Effector memory CD4-positive, alpha-beta T cell (primary cell): ENCODE measurements around the gene SLC22A1.
"Not testable (repeated sequence)": the region's sequence is repeated elsewhere in the genome, so short reads cannot be mapped to it uniquely, and the experiment has no call there.

ENCODE experiments used
- DNase-seq, 3 donors: peaks; one replicate each; pipeline ENCODE4 v3.0.0-alpha.2; 2020
- H3K27ac ChIP-seq: 2 replicates; pipeline ENCODE4 v1.7.0; 2013; ENCODE audit warnings: mild to moderate bottlenecking, low read length, moderate library complexity; ENCODE audit not compliant: insufficient read depth, poor library complexity, severe bottlenecking
- H3K27me3 ChIP-seq: replicated peaks from 2 replicates; pipeline ENCODE4 v1.7.0; 2013; ENCODE audit warnings: mild to moderate bottlenecking, low read length; ENCODE audit not compliant: insufficient read depth, control insufficient read depth, poor library complexity, severe bottlenecking
- H3K36me3 ChIP-seq: 2 replicates; pipeline ENCODE4 v1.7.0; 2013; ENCODE audit warnings: mild to moderate bottlenecking, low read length, moderate library complexity; ENCODE audit not compliant: control insufficient read depth, insufficient read depth
- H3K4me1 ChIP-seq: 2 replicates; pipeline ENCODE4 v1.7.0; 2013; ENCODE audit warnings: low read length, mild to moderate bottlenecking; ENCODE audit not compliant: control insufficient read depth, insufficient read depth, poor library complexity, severe bottlenecking
- H3K4me3 ChIP-seq: 2 replicates; pipeline ENCODE4 v1.7.0; 2013; ENCODE audit warnings: low read length, low read depth, mild to moderate bottlenecking; ENCODE audit not compliant: insufficient read depth, poor library complexity, severe bottlenecking
- H3K9me3 ChIP-seq: 2 replicates; pipeline ENCODE4 v1.7.0; 2013; ENCODE audit warnings: mild to moderate bottlenecking, low read length, moderate library complexity; ENCODE audit not compliant: control insufficient read depth

The SLC22A1 gene

GRCh38 chr6:160084198-160084776, 37.3 kb upstream of the SLC22A1 start:
- H3K4me3 ChIP-seq: no peak overlapping the region
- H3K36me3 ChIP-seq: peaks cover 70% of the 10 kb centered on the region
- H3K27me3 ChIP-seq: no peaks in the 10 kb centered on the region
- no peaks in the 10 kb centered on the region for H3K4me1 ChIP-seq
- DNase-seq: no peak
- no peaks in the 10 kb centered on the region for H3K9me3 ChIP-seq
- H3K27ac ChIP-seq: no peak overlapping the region

GRCh38 chr6:160085226-160085625, 36.4 kb upstream of the SLC22A1 start:
- DNase-seq: no peak
- no peaks in the 10 kb centered on the region for H3K4me1 ChIP-seq
- peaks cover 70% of the 10 kb centered on the region for H3K36me3 ChIP-seq
- no peaks in the 10 kb centered on the region for H3K27me3 ChIP-seq
- H3K9me3 ChIP-seq: no peaks in the 10 kb centered on the region
- no peak overlapping the region for H3K4me3 ChIP-seq
- H3K27ac ChIP-seq: no peak overlapping the region

- no peak overlapping the region for H3K4me3 ChIP-seq
- H3K36me3 ChIP-seq: peaks cover 72% of the 10 kb centered on the region
- no peaks in the 10 kb centered on the region for H3K9me3 ChIP-seq
- no peak for DNase-seq
- no peaks in the 10 kb centered on the region for H3K27me3 ChIP-seq
- no peak overlapping the region for H3K27ac ChIP-seq
- H3K4me1 ChIP-seq: no peaks in the 10 kb centered on the region
Observed at GRCh38 chr6:160085713-160086505, 35.7 kb upstream of the SLC22A1 start.

- Histone ChIP-seq H3K36me3 (peaks cover 77% of the 10 kb centered on the region), H3K4me1 (no peaks in the 10 kb centered on the region)
- DNase-seq: no peak
Observed at GRCh38 chr6:160086754-160087153, 34.9 kb upstream of the SLC22A1 start.

GRCh38 chr6:160088069-160088783, 33.4 kb upstream of the SLC22A1 start:
- H3K27me3 ChIP-seq: no peaks in the 10 kb centered on the region
- no peaks in the 10 kb centered on the region for H3K4me1 ChIP-seq
- no peak for DNase-seq
- no peaks in the 10 kb centered on the region for H3K9me3 ChIP-seq
- peaks cover 87% of the 10 kb centered on the region for H3K36me3 ChIP-seq
- H3K27ac ChIP-seq: no peak overlapping the region
- H3K4me3 ChIP-seq: no peak overlapping the region

More at GRCh38 chr6:160086754-160087153, 34.9 kb upstream of the SLC22A1 start:
- Histone ChIP-seq H3K27me3 (no peaks in the 10 kb centered on the region), H3K9me3 (no peaks in the 10 kb centered on the region), H3K4me3 (no peak overlapping the region), H3K27ac (no peak overlapping the region)

- H3K27ac ChIP-seq: no peak overlapping the region
- H3K4me1 ChIP-seq: no peaks in the 10 kb centered on the region
- no peaks in the 10 kb centered on the region for H3K27me3 ChIP-seq
- no peaks in the 10 kb centered on the region for H3K9me3 ChIP-seq
- no peak overlapping the region for H3K4me3 ChIP-seq
- H3K36me3 ChIP-seq: peaks cover 91% of the 10 kb centered on the region
- no peak for DNase-seq
Observed at GRCh38 chr6:160088784-160089533, 32.7 kb upstream of the SLC22A1 start.

GRCh38 chr6:160089534-160089897, 32.1 kb upstream of the SLC22A1 start:
- Histone ChIP-seq H3K9me3 (no peaks in the 10 kb centered on the region), H3K36me3 (peaks cover 89% of the 10 kb centered on the region), H3K27me3 (no peaks in the 10 kb centered on the region), H3K27ac (no peak overlapping the region), H3K4me1 (no peaks in the 10 kb centered on the region), H3K4me3 (no peak overlapping the region)
- no peak for DNase-seq

GRCh38 chr6:160090442-160091239, 31.0 kb upstream of the SLC22A1 start:
- not testable (repeated sequence) for DNase-seq, H3K9me3 ChIP-seq, H3K4me3 ChIP-seq, H3K27me3 ChIP-seq, H3K27ac ChIP-seq, H3K4me1 ChIP-seq
- peaks cover 84% of the 10 kb centered on the region for H3K36me3 ChIP-seq

GRCh38 chr6:160092176-160092575, 29.4 kb upstream of the SLC22A1 start:
- H3K4me1 ChIP-seq, H3K27ac ChIP-seq, H3K4me3 ChIP-seq, DNase-seq, H3K9me3 ChIP-seq, H3K27me3 ChIP-seq: not testable (repeated sequence)
- peaks cover 82% of the 10 kb centered on the region for H3K36me3 ChIP-seq
